HepG2 (cell line): ENCODE measurements around the gene RERE. TPM values are rescaled to one million over a fixed set of nuclear protein-coding genes. Genes with fewer than 3 reads are reported as not detected.

Experiments used
- ASH2L ChIP-seq: fragments of 300-600, 200-600 bp; sonication (generic); IDR thresholded peaks from 2 replicates; pipeline ENCODE4 v1.7.0; 2017; ENCODE audit warnings: low read depth, mild to moderate bottlenecking, moderate library complexity, mixed read lengths, low read length; ENCODE audit not compliant: insufficient read length
- BRCA1 ChIP-seq: sonication (generic); formaldehyde crosslinking; IDR thresholded peaks from 2 replicates; pipeline ENCODE4 v1.4.0; 2020; ENCODE audit warnings: missing genetic modification reagents
- CBX5 ChIP-seq: sonication (generic); formaldehyde crosslinking; IDR thresholded peaks from 2 replicates; pipeline ENCODE4 v1.4.0; 2020; ENCODE audit warnings: missing genetic modification reagents, borderline replicate concordance
- CC2D1A ChIP-seq: sonication (generic); formaldehyde crosslinking; IDR thresholded peaks from 2 replicates; pipeline ENCODE4 v1.8.1; 2023; ENCODE audit warnings: mild to moderate bottlenecking, missing genetic modification reagents
- EP300 ChIP-seq, 3 experiments: sonication (generic) in 1 of 3; formaldehyde crosslinking in 1 of 3; IDR thresholded peaks; 2 replicates each; pipeline versions ENCODE4 v1.5.1 to v1.6.1; 2011 to 2020; ENCODE audit warnings: low read depth in 2 of 3, low read length in 2 of 3, borderline replicate concordance in 1 of 3, improper control_type of control experiment in 1 of 3, mild to moderate bottlenecking in 1 of 3, missing genetic modification reagents in 1 of 3, moderate library complexity in 1 of 3
- ETV6 ChIP-seq: sonication (generic); formaldehyde crosslinking; conservative IDR thresholded peaks from 2 replicates; pipeline ENCODE4 v1.4.0; 2020; ENCODE audit warnings: missing genetic modification reagents
- KDM4B ChIP-seq: sonication (generic); formaldehyde crosslinking; IDR thresholded peaks from 2 replicates; pipeline ENCODE4 v1.4.0; 2020; ENCODE audit warnings: missing genetic modification reagents
- KMT2A ChIP-seq: sonication (generic); formaldehyde crosslinking; IDR thresholded peaks from 2 replicates; pipeline ENCODE4 v1.4.0; 2020; ENCODE audit warnings: missing genetic modification reagents
- MED1 ChIP-seq: sonication (generic); formaldehyde crosslinking; IDR thresholded peaks from 2 replicates; pipeline ENCODE4 v1.4.0; 2020; ENCODE audit warnings: missing genetic modification reagents
- MEF2D ChIP-seq: sonication (generic); formaldehyde crosslinking; IDR thresholded peaks from 2 replicates; pipeline ENCODE4 v1.5.1; 2020; ENCODE audit warnings: mild to moderate bottlenecking, missing genetic modification reagents
- NBN ChIP-seq: fragments of 450-650 bp; conservative IDR thresholded peaks from 2 replicates; pipeline ENCODE4 v1.6.1; 2017
- POLR2AphosphoS5 ChIP-seq: IDR thresholded peaks from 2 replicates; pipeline ENCODE4 v1.6.1; 2012; ENCODE audit warnings: low read depth, low read length
- SOX13 ChIP-seq, 3 experiments: fragments of 450-650 bp in 1 of 3; sonication (generic) in 1 of 3; formaldehyde crosslinking in 1 of 3; IDR thresholded peaks in 2 of 3; conservative IDR thresholded peaks in 1 of 3; 2 replicates each; pipeline versions ENCODE4 v1.5.0 to v1.6.1; 2016 to 2020; ENCODE audit warnings: antibody characterized with exemption in 1 of 3, mild to moderate bottlenecking in 1 of 3, missing compliant biosample characterization in 1 of 3, missing genetic modification reagents in 1 of 3, moderate library complexity in 1 of 3
- SP140L ChIP-seq: sonication (generic); formaldehyde crosslinking; IDR thresholded peaks from 2 replicates; pipeline ENCODE4 v1.4.0; 2020; ENCODE audit warnings: missing genetic modification reagents, borderline replicate concordance
- SSRP1 ChIP-seq: IDR thresholded peaks from 2 replicates; pipeline ENCODE4 v1.6.1; 2016; ENCODE audit warnings: control low read depth
- TP53 ChIP-seq: sonication (generic); formaldehyde crosslinking; conservative IDR thresholded peaks from 2 replicates; pipeline ENCODE4 v1.4.0; 2020; ENCODE audit warnings: missing genetic modification reagents
- ZFP90 ChIP-seq: sonication (generic); formaldehyde crosslinking; IDR thresholded peaks from 2 replicates; pipeline ENCODE4 v1.8.0; 2022; ENCODE audit warnings: missing genetic modification reagents, mild to moderate bottlenecking, inconsistent platforms, borderline replicate concordance
- ZNF34 ChIP-seq: sonication (generic); formaldehyde crosslinking; IDR thresholded peaks from 2 replicates; pipeline ENCODE4 v1.4.0; 2020; ENCODE audit warnings: mild to moderate bottlenecking, missing genetic modification reagents, borderline replicate concordance
- ZNF629 ChIP-seq: sonication (generic); formaldehyde crosslinking; conservative IDR thresholded peaks from 2 replicates; pipeline ENCODE4 v1.5.0; 2020; ENCODE audit warnings: missing genetic modification reagents
- ZNF839 ChIP-seq: sonication (generic); formaldehyde crosslinking; IDR thresholded peaks from 2 replicates; pipeline ENCODE4 v1.4.0; 2020; ENCODE audit warnings: missing genetic modification reagents, mild to moderate bottlenecking, borderline replicate concordance
- polyA plus RNA-seq, 8 experiments: library from polyadenylated mRNA; depleted of rRNA in 3 of 8; stranded (reverse) in 7 of 8; unstranded in 1 of 8; fragments of >200 nt; fragmentation: Illumina TruSeq in 4 of 8; extraction: Trizol in 4 of 8; gene quantifications; 2 replicates each; pipeline versions ENCODE4 v1.2.1 to v1.2.3, GENCODE V29; 2011 to 2016; ENCODE audit warnings: low read depth in 4 of 8, missing spikeins in 1 of 8, mixed read lengths in 1 of 8; ENCODE audit not compliant: insufficient read depth in 1 of 8
- total RNA-seq, 5 experiments: library from RNA; depleted of rRNA; stranded (reverse); fragments of >200 nt; fragmentation: Illumina TruSeq; extraction: Trizol; gene quantifications; 2 replicates each; pipeline ENCODE4 v1.2.3, GENCODE V29; 2016; ENCODE audit warnings: low read depth in 1 of 5
- TF ChIP-seq, protein P1 (sequence below): sonication (generic); formaldehyde crosslinking; IDR thresholded peaks from 2 replicates; pipeline ENCODE4 v1.5.0; 2020; ENCODE audit warnings: mild to moderate bottlenecking, missing genetic modification reagents
- TF ChIP-seq, protein P2 (sequence below): sonication (generic); formaldehyde crosslinking; IDR thresholded peaks from 2 replicates; pipeline ENCODE4 v1.9.0; 2021; ENCODE audit warnings: mild to moderate bottlenecking, missing genetic modification reagents

RERE gene
- total and polyA plus RNA-seq, 2 of the 13 experiments (the other 11 are each of a cell fraction or from before 2014, with no cell fraction given) = 18.3 to 21.9 TPM

- no peak for TF ChIP-seq ASH2L
- peak; percentile 57; the same call in 1 of the 2 replicates for TF ChIP-seq KMT2A
- no peak for TF ChIP-seq SP140L (CRISPR knock-in tag)
- TF ChIP-seq TP53 (CRISPR knock-in tag) = no peak
- TF ChIP-seq BRCA1 (CRISPR knock-in tag) = no peak
- TF ChIP-seq ZNF839 = no peak
- no peak for TF ChIP-seq ETV6 (CRISPR knock-in tag)
- no peak for TF ChIP-seq POLR2AphosphoS5
- TF ChIP-seq CC2D1A (CRISPR knock-in tag) = no peak
- TF ChIP-seq, protein P1, sequence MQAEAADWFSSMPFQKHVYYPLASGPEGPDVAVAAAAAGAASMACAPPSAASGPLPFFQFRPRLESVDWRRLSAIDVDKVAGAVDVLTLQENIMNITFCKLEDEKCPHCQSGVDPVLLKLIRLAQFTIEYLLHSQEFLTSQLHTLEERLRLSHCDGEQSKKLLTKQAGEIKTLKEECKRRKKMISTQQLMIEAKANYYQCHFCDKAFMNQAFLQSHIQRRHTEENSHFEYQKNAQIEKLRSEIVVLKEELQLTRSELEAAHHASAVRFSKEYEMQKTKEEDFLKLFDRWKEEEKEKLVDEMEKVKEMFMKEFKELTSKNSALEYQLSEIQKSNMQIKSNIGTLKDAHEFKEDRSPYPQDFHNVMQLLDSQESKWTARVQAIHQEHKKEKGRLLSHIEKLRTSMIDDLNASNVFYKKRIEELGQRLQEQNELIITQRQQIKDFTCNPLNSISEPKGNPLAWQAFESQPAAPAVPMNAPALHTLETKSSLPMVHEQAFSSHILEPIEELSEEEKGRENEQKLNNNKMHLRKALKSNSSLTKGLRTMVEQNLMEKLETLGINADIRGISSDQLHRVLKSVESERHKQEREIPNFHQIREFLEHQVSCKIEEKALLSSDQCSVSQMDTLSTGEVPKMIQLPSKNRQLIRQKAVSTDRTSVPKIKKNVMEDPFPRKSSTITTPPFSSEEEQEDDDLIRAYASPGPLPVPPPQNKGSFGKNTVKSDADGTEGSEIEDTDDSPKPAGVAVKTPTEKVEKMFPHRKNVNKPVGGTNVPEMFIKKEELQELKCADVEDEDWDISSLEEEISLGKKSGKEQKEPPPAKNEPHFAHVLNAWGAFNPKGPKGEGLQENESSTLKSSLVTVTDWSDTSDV = no peak
- peak; percentile 66 for TF ChIP-seq MED1 (CRISPR knock-in tag)
- no peak for TF ChIP-seq SOX13 (IDR thresholded peaks at IDR 0.05)
- peak in 1 of 2 experiments; percentile 49; a peak in 2 of 4 replicates for TF ChIP-seq SOX13 (CRISPR knock-in tag; conservative IDR thresholded peaks at IDR 0.05 in 1 of 2, IDR thresholded peaks at IDR 0.05 in 1 of 2)
- peak in 1 of 2 experiments; percentile 72; a peak in 2 of 4 replicates for TF ChIP-seq EP300 (IDR thresholded peaks at IDR 0.05; ENCODE audit: low read depth in 2 of 2, low read length in 2 of 2)
- peak; percentile 45; the same call in 1 of the 2 replicates for TF ChIP-seq EP300 (CRISPR knock-in tag; IDR thresholded peaks at IDR 0.05; ENCODE audit: borderline replicate concordance)
- no peak for TF ChIP-seq SSRP1 (CRISPR knock-in tag)
- TF ChIP-seq, protein P2, sequence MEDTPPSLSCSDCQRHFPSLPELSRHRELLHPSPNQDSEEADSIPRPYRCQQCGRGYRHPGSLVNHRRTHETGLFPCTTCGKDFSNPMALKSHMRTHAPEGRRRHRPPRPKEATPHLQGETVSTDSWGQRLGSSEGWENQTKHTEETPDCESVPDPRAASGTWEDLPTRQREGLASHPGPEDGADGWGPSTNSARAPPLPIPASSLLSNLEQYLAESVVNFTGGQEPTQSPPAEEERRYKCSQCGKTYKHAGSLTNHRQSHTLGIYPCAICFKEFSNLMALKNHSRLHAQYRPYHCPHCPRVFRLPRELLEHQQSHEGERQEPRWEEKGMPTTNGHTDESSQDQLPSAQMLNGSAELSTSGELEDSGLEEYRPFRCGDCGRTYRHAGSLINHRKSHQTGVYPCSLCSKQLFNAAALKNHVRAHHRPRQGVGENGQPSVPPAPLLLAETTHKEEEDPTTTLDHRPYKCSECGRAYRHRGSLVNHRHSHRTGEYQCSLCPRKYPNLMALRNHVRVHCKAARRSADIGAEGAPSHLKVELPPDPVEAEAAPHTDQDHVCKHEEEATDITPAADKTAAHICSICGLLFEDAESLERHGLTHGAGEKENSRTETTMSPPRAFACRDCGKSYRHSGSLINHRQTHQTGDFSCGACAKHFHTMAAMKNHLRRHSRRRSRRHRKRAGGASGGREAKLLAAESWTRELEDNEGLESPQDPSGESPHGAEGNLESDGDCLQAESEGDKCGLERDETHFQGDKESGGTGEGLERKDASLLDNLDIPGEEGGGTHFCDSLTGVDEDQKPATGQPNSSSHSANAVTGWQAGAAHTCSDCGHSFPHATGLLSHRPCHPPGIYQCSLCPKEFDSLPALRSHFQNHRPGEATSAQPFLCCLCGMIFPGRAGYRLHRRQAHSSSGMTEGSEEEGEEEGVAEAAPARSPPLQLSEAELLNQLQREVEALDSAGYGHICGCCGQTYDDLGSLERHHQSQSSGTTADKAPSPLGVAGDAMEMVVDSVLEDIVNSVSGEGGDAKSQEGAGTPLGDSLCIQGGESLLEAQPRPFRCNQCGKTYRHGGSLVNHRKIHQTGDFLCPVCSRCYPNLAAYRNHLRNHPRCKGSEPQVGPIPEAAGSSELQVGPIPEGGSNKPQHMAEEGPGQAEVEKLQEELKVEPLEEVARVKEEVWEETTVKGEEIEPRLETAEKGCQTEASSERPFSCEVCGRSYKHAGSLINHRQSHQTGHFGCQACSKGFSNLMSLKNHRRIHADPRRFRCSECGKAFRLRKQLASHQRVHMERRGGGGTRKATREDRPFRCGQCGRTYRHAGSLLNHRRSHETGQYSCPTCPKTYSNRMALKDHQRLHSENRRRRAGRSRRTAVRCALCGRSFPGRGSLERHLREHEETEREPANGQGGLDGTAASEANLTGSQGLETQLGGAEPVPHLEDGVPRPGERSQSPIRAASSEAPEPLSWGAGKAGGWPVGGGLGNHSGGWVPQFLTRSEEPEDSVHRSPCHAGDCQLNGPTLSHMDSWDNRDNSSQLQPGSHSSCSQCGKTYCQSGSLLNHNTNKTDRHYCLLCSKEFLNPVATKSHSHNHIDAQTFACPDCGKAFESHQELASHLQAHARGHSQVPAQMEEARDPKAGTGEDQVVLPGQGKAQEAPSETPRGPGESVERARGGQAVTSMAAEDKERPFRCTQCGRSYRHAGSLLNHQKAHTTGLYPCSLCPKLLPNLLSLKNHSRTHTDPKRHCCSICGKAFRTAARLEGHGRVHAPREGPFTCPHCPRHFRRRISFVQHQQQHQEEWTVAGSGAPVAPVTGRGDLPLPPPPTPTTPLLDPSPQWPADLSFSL = no peak
- 0 out of 2 replicates have a peak, but pooled peaks have one; percentile 68 for TF ChIP-seq ZNF629 (CRISPR knock-in tag)
- no peak for TF ChIP-seq CBX5 (CRISPR knock-in tag)
- TF ChIP-seq KDM4B (CRISPR knock-in tag) = no peak
- no peak for TF ChIP-seq NBN
- TF ChIP-seq MEF2D (CRISPR knock-in tag) = peak; percentile 45; the same call in 1 of the 2 replicates
- TF ChIP-seq ZNF34 = no peak
- TF ChIP-seq ZFP90 = 0 out of 2 replicates have a peak, but pooled peaks have one; percentile 4
Observed at GRCh38 chr1:8663915-8664329, 153.5 kb downstream of the RERE start (continued).
